Urinary bladder (tissue), 4 donors: ENCODE measurements around the gene UBE2E3. TPM values are rescaled to one million over a fixed set of nuclear protein-coding genes. Genes with fewer than 3 reads are reported as not detected.

ENCODE experiments used
- DNase-seq: peaks from one replicate; pipeline ENCODE4 v3.0.0-alpha.2; 2015; ENCODE audit errors: extremely low spot score
- H3K27ac ChIP-seq: one replicate; pipeline ENCODE4 v1.5.1; 2013; ENCODE audit warnings: low read depth, mild to moderate bottlenecking, moderate library complexity
- H3K36me3 ChIP-seq: one replicate; pipeline ENCODE4 v1.6.1; 2013; ENCODE audit warnings: mild to moderate bottlenecking, moderate library complexity; ENCODE audit not compliant: insufficient read depth
- H3K4me1 ChIP-seq: one replicate; pipeline ENCODE4 v1.6.1; 2013; ENCODE audit warnings: mild to moderate bottlenecking, moderate library complexity; ENCODE audit not compliant: insufficient read depth
- H3K4me3 ChIP-seq: one replicate; pipeline ENCODE4 v1.5.1; 2013; ENCODE audit warnings: low read depth, low read length
- WGBS: extraction: QIAGEN DNeasy Blood & Tissue Kit; methylation state at CpG from one replicate; pipeline ENCODE4 v1.1.7; 2013; 5-methylcytosine and 5-hydroxymethylcytosine counted together
- polyA plus RNA-seq: library from polyadenylated mRNA; stranded (reverse); fragments of 200-250 nt; gene quantifications from one replicate; pipeline ENCODE4 v1.2.3, GENCODE V29; 2013
- total RNA-seq: library from RNA; depleted of rRNA; stranded (reverse); fragments of >200 nt; gene quantifications from one replicate; pipeline ENCODE4 v1.2.3, GENCODE V29; 2014
- donor health status: healthy with polysubstance abuse.
- donor health status: healthy.

UBE2E3 gene
- total and polyA plus RNA-seq, 2 donors, result 72.3 to 123 TPM

GRCh38 chr2:180959787-180960186, 20.6 kb upstream of the UBE2E3 start:
- 90% methylated on average over 1 of the region's 1 CpG for WGBS
- Histone ChIP-seq H3K4me3 (no peak overlapping the region), H3K27ac (no peak overlapping the region), H3K4me1 (no peaks in the 10 kb centered on the region), H3K36me3 (no peaks in the 10 kb centered on the region)
- no peak for DNase-seq

- no peak overlapping the region for H3K4me3 ChIP-seq
- WGBS, result 84% methylated on average over 3 of the region's 3 CpGs
- DNase-seq, result no peak
- H3K27ac ChIP-seq, result no peak overlapping the region
- no peaks in the 10 kb centered on the region for H3K4me1 ChIP-seq
- no peaks in the 10 kb centered on the region for H3K36me3 ChIP-seq
Observed at GRCh38 chr2:180960982-180961381, 19.4 kb upstream of the UBE2E3 start.

GRCh38 chr2:180962727-180963314, 17.6 kb upstream of the UBE2E3 start:
- DNase-seq, result no peak
- no peak overlapping the region for H3K4me3 ChIP-seq
- WGBS, result 85% methylated on average over 4 of the region's 4 CpGs
- no peaks in the 10 kb centered on the region for H3K4me1 ChIP-seq
- no peaks in the 10 kb centered on the region for H3K36me3 ChIP-seq
- no peak overlapping the region for H3K27ac ChIP-seq

- Histone ChIP-seq H3K4me3 (no peak overlapping the region), H3K27ac (no peak overlapping the region), H3K36me3 (no peaks in the 10 kb centered on the region), H3K4me1 (no peaks in the 10 kb centered on the region)
- no peak for DNase-seq
- WGBS, result 96% methylated on average over 3 of the region's 3 CpGs
Observed at GRCh38 chr2:180966378-180966777, 14.0 kb upstream of the UBE2E3 start.

- H3K27ac ChIP-seq, result no peak overlapping the region
- 42% methylated on average over 1 of the region's 1 CpG for WGBS
- DNase-seq, result no peak
- H3K4me1 ChIP-seq, result no peaks in the 10 kb centered on the region
- no peak overlapping the region for H3K4me3 ChIP-seq
- no peaks in the 10 kb centered on the region for H3K36me3 ChIP-seq
Observed at GRCh38 chr2:180969124-180969523, 11.3 kb upstream of the UBE2E3 start.

GRCh38 chr2:180970016-180970415, 10.4 kb upstream of the UBE2E3 start:
- no peak overlapping the region for H3K4me3 ChIP-seq
- no peaks in the 10 kb centered on the region for H3K36me3 ChIP-seq
- no peak overlapping the region for H3K27ac ChIP-seq
- no peaks in the 10 kb centered on the region for H3K4me1 ChIP-seq
- 60% methylated on average over 3 of the region's 3 CpGs for WGBS
- no peak for DNase-seq

- Histone ChIP-seq H3K36me3 (no peaks in the 10 kb centered on the region), H3K27ac (no peak overlapping the region), H3K4me1 (no peaks in the 10 kb centered on the region), H3K4me3 (no peak overlapping the region)
- 98% methylated on average over 1 of the region's 1 CpG for WGBS
- no peak for DNase-seq
Observed at GRCh38 chr2:180971811-180972210, 8.6 kb upstream of the UBE2E3 start.

GRCh38 chr2:180975585-180975984, 4.8 kb upstream of the UBE2E3 start:
- DNase-seq, result no peak
- Histone ChIP-seq H3K4me3 (no peak overlapping the region), H3K36me3 (no peaks in the 10 kb centered on the region), H3K27ac (no peak overlapping the region), H3K4me1 (no peaks in the 10 kb centered on the region)
- 84% methylated on average over 2 of the region's 2 CpGs for WGBS

GRCh38 chr2:180978903-180979748, 1.3 kb upstream of the UBE2E3 start:
- Histone ChIP-seq H3K27ac (peak overlapping the region; percentile 43), H3K36me3 (no peaks in the 10 kb centered on the region), H3K4me1 (no peaks in the 10 kb centered on the region), H3K4me3 (no peak overlapping the region)
- 38% methylated on average over 7 of the region's 7 CpGs for WGBS
- DNase-seq, result no peak

- peak overlapping the region; percentile 97 for H3K4me3 ChIP-seq
- H3K27ac ChIP-seq, result peak overlapping the region; percentile 97
- 20% methylated on average over 9 of the region's 9 CpGs for WGBS
- no peaks in the 10 kb centered on the region for H3K4me1 ChIP-seq
- no peaks in the 10 kb centered on the region for H3K36me3 ChIP-seq
- no peak for DNase-seq
Observed at GRCh38 chr2:180979749-180980105, 678 bp upstream of the UBE2E3 start.

GRCh38 chr2:180980943-180981911, 822 bp downstream of the UBE2E3 start:
- no peak for DNase-seq
- no peaks in the 10 kb centered on the region for H3K36me3 ChIP-seq
- peak overlapping the region; percentile 97 for H3K27ac ChIP-seq
- no peaks in the 10 kb centered on the region for H3K4me1 ChIP-seq
- H3K4me3 ChIP-seq, result peak overlapping the region; percentile 97
- under 1% methylated on average over 78 of the region's 81 CpGs for WGBS

- Histone ChIP-seq H3K36me3 (no peaks in the 10 kb centered on the region), H3K4me3 (no peak overlapping the region), H3K4me1 (no peaks in the 10 kb centered on the region), H3K27ac (no peak overlapping the region)
- no peak for DNase-seq
Observed at GRCh38 chr2:180983468-180984242, 3.2 kb downstream of the UBE2E3 start.

GRCh38 chr2:180985771-180986395, 5.5 kb downstream of the UBE2E3 start:
- no peak overlapping the region for H3K4me3 ChIP-seq
- H3K4me1 ChIP-seq, result no peaks in the 10 kb centered on the region
- 55% methylated on average over 2 of the region's 2 CpGs for WGBS
- no peaks in the 10 kb centered on the region for H3K36me3 ChIP-seq
- no peak for DNase-seq
- H3K27ac ChIP-seq, result no peak overlapping the region
